GM19351 (cell line): Measurements from ENCODE around the gene PHOX2B.
"Not testable (repeated sequence)": the region's sequence is repeated elsewhere in the genome, so short reads cannot be mapped to it uniquely, and the experiment has no call there.

ENCODE experiments used
- ATAC-seq: cut with Tn5 transposase; IDR thresholded peaks from one replicate; pipeline ENCODE4 v1.9.1; 2021; ENCODE audit warnings: mild to moderate bottlenecking, moderate library complexity; ENCODE audit not compliant: unreplicated experiment

PHOX2B gene

DNA sequence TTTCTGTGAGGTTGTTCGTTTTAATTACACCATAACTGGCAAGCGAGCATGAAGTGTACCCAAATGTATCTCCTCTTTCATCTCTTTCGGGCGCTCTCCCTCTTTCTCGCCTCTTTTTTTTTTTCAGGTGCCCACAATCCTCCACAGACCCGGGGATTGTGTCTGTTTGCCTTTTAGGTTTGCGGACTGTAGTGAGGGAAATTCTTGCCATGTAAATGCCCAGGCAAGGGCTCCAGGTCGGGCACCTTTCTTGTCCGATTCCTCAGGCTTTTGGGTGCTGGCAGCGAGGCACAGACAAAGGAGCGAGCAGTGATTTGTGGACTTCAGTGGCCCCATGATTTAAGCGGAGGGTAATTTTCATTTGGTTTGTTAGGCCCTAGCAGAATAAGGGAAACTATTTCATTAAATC is 1.1 kb upstream of the PHOX2B start:
- no peak for ATAC-seq

DNA sequence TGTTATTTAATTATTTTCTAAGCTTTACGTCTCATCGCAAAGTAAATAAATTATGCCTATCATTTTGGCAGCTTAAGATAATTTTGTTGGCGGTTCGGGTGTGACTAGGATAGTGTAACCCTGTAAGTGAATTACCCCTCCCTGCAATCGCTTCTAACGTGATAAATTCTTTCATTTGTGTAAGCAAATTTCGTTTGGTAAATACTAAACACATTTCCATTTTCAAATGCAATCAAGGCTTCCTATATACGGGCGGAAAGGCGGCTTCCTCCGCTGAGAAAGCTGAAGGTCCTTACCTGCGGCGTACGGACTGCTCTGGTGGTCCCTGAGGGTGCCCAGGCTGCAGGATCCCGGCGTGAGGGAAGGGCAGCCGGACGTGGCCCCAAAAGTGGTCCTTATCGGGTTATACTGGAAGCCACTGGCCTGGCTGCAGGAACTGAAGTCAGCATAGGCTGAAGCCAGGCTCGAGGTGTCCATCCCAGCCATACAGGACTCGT is 403 bp downstream of the PHOX2B start:
- no peak for ATAC-seq

DNA sequence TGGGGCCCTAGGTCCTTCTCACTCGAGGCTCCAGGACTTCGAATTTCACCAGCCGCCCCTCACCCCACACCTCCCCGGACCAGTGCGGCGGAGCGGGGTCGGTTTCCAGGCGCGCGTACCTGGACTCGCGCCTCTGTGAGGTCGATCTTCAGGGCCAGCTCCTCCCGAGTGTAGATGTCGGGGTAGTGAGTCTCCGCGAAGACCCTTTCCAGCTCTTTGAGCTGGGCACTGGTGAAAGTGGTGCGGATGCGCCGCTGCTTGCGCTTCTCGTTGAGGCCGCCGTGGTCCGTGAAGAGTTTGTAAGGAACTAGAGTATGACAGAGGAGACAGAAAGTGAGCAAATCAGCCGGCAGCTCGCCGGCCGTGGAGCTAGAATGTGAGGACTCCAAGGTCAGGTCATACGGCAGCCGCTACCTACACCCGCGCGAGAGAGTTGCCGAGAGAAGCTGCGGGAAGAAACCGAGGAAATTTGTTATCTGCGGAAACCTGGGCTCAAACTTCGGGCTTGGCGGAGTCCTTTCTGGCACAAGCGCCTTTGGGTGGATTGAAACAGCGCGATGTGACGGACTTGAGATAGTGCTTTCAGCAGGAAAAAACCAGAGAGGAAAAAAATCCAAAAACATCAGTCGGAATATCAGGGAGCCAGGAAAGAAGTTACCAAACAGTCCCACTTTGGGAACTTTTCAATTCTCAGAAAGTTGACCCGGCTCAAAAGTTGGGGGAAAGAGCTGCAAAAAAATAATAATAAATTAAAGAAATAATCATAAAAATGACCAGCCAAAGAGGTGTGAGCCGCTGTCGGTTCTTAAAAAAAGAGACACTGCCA is 1.1 kb downstream of the PHOX2B start:
- ATAC-seq: no peak

DNA sequence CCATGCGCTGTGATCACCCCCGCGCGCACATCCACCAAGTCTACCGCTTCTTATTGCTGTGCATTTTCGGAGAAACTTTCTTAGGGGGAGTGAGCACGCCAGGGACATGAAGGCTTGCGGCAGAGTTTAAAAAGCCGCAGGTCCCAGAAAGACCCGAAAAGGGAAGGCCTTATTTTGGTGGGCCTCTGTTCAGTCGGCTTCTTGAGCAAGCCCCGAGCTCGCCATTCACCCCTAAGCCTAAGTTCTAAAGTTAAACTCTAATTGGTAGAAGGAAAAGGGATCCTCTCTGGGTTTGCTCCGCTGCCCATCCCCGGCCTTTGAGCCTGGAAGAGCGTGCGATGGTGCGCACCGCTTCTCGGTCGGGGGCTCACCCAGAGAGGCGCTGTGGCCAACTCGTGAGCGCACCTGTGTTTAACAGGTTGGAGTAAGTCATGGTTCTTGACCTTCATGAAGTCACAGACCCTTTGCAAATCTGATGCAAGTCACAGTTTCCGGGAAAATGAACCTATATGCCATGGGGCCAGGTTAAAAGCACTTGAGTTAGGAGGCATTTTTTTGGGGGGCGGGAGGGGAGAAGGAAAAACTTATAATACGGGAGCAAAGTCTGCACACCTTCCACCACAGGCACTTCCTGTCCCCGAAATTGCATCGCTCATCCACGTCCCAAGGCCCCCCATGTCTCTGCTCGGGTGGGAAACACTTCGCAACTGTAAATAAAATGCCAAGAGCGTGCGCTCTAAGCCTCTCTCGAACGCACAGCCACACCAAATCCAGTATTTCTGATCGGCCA is 1.9 kb downstream of the PHOX2B start:
- no peak for ATAC-seq

DNA sequence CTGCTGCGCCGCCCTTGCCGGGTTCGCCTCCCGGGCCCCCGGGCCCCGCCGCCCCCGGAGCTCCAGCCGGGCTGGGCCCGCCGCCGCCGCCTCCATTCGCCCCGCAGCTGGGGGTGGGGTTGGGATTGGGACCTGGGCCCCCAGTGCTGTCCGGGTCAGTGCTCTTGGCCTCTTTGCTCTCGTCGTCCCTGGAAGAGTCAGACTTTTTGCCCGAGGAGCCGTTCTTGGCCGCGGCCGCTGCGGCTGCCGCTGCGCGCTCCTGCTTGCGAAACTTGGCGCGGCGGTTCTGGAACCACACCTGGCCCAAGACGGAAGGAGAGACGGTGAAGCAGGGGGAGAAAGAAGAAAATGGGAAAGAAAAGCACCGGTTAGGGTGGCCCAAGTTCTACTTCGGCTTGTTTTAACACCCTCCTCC is 2.5 kb downstream of the PHOX2B start:
- ATAC-seq: no peak

DNA sequence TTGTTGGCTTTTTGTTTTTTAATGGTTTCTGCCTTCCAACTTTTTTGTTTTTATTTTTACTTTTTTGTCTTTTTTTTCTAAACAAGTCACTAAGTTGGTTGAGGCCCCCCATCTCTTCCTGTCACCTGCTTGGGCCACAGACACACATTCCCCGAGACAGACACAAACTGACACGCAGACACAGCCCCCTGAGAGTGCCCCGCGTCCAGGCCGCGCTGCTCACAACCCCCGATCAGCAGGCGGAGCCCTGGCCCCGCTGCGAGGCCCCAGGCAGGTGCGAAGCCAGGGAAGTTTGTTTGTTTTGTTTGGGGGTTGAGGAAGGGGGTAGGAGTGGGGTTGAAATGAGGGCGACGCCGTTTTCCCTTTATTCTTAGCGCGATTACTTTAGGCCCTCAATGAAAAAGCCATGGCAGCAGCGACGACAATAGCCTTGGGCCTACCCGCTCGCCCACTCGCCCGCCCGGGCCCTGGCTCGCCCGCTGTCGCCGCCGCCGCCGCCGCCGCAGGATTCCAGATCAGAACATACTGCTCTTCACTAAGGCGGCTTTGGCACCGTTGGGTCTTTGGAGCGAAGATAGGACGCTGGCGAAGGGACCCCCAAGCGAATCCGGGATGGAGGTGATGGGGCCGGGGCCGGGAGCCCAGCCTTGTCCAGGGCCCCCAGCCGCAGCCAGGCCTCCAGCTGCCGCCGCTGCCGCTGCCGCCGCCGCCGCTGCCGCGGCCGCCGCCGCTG is 3.1 kb downstream of the PHOX2B start:
- ATAC-seq: no peak

DNA sequence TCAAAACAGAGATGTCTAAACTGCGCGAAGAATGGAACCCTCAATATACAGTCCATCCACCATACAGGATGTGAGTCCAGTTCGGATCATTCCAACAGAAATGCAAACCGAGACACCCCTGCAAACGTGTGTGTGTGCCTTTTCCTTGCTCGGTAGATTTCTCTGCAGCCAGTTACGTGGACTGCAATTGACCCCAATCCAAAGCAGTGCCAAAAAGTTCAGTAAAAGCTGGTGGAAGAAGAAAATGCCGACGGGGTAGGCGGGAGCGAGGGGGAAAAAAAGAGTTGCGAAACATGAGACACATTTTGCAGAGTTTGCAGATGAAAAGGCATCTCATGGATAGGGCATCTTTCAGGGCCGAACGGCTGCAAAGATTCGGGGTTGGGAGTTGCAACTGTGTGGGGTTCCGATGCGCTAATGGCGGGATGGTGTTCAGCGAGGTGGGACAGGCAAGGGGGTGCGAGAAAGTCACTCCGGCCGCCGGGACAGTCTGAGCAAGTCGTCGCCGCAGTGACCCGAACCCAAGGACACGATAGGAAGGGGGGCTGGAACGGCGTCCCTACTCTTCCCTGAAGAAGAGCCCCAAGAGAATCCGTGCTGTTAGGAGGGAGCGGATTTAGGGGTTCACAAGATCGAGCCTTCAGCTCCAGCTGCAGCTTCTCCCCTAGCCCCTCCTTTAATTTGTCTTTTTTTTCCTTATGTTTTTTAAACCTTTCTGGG is 3.8 kb downstream of the PHOX2B start:
- no peak for ATAC-seq

DNA sequence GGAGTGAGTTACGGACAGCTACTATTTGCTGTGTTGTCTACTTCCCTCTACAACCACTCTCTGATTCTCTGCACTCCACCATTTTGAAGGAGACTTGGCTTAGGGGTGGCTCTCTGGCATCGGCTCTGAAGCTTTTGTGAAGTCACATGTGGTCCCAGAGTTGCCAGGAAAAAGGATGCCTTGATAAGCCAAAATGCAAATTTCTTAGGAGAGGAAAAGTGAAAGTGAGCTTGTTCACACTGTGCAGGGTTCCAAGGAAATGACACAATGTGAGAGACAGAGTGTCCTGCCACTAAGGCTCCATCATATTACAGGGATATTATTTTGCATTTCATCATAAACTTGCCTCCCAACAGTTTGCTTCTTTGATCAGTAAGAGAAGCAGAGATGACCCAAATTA is 7.2 kb downstream of the PHOX2B start:
- ATAC-seq: no peak

DNA sequence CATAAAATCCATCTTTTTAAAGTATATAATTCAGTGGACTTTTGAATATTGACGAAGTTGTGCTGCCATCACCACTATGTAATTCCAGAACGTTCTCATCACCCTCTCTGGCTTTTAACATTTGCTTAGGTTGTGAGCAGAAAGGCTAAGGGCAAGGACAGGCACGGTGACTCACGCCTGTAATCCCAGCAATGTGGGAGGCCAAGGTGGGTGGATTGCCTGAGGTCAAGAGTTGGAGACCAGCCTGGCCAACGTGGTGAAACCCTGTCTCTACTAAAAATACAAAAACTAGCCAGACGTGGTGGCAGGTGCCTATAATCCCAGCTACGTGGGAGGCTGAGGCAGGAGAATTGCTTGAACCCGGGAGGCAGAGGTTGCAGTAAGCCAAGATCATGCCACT is 11.0 kb downstream of the PHOX2B start:
- ATAC-seq: not testable (repeated sequence)

DNA sequence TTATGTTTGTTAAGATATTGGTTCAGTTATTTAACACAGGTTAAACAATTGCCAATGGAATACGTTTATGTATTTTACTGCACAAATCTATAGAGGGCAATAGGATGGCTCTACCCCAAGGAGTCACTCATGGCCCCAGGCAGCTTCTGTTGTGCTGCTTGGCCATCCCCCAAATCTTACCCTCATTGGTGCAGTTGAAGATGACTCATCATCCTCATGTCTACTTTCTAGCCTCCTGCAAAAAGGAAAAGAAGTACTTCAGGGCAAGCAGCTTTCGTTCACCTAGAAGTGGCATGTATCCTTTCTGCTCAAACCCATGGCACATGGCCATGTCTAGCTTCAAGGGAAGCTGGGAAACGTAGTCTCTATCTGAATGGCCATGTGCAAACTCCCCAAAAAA is 14.2 kb downstream of the PHOX2B start:
- no peak for ATAC-seq

DNA sequence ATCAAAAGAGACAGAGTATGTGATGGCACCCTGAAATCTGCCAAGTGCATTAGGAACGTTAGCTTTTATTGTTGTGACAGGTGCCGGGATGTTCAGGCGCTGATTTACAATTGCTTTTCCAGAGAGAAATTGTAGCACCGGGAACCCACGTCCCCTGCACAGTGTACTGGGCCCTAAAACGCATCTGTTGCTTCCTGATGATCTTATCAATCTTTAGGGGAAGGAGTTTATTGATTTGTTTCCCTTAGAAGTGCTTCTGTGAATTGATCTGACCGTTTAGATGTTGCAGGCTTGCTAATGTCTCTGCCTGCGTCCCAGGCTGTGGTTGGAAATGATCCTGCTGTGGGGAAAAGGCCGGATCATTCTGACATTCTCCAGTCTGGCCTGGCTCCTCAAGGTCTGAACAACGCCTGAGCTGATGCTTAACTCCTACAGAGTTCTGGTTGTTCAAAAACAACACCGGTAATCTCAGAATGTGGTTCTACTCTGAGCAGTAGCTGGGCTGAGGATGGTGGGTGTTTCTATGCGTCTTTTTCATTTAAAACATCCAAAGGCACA is 16.9 kb downstream of the PHOX2B start:
- ATAC-seq: no peak

DNA sequence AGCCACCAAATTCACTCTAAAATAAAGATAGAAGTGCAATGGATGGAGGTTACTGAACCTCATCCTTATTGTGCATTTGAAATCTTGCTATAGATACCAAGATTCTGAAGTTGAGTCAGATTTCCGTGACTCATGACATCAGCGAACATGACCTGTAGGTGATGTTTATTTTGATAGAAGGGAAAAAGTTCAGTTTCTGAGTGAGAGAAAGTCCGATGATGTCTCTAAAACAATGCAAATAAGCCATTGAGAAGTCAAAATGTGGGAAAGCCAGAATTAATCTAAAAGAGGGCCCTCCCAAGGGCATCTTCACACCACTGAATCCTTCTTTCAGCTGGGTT is 20.0 kb downstream of the PHOX2B start:
- no peak for ATAC-seq

DNA sequence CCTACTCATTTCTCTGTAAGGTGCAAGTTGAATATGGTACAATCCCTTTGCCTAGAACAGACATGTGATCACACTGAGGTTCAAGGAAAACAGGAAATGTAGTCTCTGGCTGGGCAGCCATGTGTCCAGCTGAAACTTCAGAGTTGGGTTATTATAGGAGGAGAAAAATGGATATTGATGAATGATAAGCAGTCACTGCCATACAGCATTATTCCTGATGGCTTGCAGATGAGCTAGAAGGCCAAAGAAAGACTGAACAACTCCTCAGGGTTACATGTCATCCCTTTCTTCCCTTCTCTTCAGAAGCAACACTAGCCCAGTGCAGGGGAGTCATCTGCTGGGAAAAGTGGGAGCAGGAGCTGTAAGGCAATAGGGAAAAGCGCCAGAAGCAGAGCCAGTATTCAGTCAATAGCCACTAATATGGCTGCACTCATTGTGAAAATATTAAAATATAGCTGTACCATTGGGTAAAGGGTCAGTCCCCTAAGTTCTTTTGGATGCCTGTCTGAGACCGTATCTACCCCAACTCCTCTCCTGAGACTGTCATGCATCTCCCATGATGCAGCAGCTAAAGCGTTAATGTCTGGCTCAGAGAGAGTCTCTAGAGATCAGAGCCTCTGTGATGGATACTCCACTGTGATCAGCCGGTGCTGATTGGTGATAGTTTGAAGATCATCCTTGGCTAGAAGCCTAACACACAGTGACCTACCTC is 20.5 kb downstream of the PHOX2B start:
- no peak for ATAC-seq

DNA sequence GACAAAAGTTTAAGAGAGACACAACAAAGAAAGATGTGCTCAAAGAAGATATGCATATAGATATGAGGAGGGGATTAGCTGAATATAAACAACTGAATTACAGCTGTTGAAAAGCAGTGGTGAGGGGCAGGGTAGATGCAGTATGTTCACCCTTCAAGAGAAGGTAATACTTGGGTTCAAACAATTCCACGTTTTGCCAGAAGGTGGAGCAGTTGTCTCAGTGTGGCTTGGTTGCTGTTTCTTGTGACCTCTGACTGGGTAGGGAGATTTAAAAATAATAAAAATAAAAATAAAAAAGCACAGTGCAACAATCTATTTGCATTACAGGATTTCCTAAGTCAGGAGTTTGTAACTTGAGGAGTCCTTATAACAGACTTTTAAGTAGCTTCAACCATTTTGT is 23.3 kb downstream of the PHOX2B start:
- no peak for ATAC-seq

DNA sequence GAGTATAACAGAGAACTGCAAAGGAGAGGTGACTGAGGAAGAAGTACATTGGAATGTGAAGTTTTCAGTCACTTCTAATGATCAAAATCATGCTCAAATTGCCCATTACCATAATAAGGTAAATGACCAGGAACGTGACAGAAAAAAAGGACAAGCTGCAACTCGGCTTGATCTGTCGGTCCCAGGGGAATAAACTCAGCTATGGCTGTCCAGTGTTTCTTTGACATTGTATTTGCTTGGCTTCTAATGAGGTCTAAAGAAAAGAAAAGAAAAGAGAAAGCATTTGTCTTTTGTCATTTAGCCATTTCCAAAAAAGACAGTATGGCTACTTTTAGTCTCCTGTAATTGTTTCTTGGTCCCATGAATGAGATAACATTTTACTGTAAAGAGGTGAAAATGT is 25.2 kb downstream of the PHOX2B start:
- ATAC-seq: no peak

DNA sequence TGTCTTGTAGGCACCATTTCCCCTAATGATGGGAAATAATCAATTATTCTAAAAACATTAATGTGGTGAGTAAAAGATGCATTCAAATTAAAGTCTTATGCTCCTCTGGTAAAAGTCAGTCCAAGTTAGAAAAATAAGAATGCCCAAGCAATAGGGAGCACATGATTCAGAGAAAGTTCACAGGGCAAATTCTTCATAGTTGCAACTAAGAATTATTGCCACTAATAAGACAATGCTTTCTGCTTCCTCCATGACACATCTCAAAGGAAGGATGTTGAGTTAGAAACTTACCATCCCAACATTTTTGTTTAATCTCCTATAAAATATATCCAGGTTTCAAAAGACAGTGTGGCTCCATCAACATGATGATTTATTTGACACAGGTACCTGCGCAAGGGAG is 26.3 kb downstream of the PHOX2B start:
- no peak for ATAC-seq

DNA sequence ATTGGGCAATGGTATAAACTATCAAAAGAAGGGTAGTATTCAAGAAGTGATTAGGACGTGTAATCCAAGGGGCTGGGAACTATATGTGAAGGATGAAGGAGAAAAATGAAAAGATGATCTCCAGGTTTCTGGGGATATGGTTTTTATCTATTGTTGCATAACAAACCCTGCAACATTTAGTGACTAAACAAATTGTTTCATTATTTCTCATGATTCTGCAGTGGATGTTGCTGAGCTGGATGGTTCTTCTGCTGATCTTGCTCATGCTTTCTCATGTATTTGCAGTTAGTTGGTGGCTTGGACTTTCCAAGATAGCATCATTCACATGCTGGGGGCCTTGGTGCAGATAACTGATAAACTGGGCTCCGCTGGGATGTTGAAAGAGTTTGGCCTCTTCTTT is 29.1 kb downstream of the PHOX2B start:
- no peak for ATAC-seq

DNA sequence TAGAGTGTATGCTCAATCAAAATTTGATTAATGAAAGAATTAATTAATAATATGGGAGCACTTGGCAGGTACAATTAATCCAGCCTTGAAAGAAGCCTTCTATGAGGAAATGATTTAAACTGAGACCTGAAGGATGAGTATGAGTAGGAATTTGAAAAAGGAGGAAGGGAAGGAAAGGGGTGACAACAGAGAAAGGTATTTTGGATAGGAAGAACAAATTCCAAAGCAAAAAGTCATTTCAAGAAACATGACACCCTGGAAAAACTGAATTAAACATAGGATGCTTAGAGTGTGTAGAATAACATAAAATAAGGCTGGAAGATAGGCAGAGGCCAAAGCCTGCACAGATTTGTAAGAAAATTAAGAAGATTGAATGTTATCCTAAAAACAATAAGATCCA is 29.6 kb downstream of the PHOX2B start:
- ATAC-seq: no peak

DNA sequence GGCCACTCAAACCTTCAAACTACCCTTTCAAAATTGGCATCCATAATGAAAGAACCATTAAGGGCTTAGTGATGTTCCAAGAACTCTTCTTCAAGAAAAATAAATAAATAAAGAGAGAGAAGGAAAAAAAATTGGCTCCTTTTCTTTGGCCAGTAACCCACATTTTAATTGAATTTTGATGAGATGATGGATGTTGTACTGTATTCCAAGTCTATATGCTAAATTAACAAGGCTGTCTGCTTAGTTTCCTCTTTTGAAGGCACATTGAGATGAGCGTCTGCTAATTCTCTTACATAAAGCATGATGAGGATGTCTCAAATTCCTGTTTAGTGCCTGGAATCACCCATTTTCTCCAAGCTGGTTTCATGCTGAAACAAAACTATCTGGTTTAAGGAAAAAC is 33.4 kb downstream of the PHOX2B start:
- no peak for ATAC-seq
